T-helper 1 cell treated with Interleukin-12 subunit alpha and Interleukin-12 subunit beta and Interleukin-4 antibody, amounts not matched to agents 30 μg/mL and 1 μg/mL, for 36 hours (primary cell): Measurements from ENCODE around the gene DUOXA1.

Source experiments
- H3K27ac Mint-ChIP-seq: one replicate; pipeline ENCODE4 v1.8.0; 2021; ENCODE audit warnings: mild to moderate bottlenecking, mixed read lengths
- H3K27me3 Mint-ChIP-seq: one replicate; pipeline ENCODE4 v1.8.0; 2021; ENCODE audit warnings: low read depth, mixed read lengths
- H3K36me3 Mint-ChIP-seq: one replicate; pipeline ENCODE4 v1.8.0; 2021; ENCODE audit warnings: low read depth, mixed read lengths
- H3K4me1 Mint-ChIP-seq: one replicate; pipeline ENCODE4 v1.8.0; 2021; ENCODE audit warnings: low read depth, mixed read lengths
- H3K4me3 Mint-ChIP-seq: one replicate; pipeline ENCODE4 v1.8.0; 2021; ENCODE audit warnings: mild to moderate bottlenecking, moderate library complexity, mixed read lengths
- H3K9me3 Mint-ChIP-seq: one replicate; pipeline ENCODE4 v1.8.0; 2021; ENCODE audit warnings: mixed read lengths

Gene DUOXA1

DNA sequence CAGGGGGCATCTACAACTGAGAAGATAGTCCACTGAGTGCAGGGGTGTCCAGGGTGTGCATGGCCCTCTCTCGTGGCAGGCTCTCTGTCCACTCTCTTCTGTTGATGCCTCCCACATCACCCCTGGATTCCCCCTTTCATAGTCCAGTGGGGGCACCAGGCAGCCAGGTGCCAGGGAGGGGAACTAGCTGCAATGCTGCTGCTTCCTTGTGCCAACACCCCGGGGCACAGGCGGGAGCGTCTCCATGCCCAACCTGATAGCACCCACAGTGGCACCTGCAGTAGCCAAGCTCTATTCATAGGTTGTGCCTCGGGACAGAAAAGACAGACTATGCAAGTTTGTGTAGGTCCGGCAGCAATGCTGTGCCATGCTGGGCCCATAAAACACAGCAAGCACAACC is 27.5 kb downstream of the DUOXA1 start:
- no peaks in the 10 kb centered on the region for H3K9me3 Mint-ChIP-seq
- no peak overlapping the region for H3K27ac Mint-ChIP-seq
- peaks cover 4% of the 10 kb centered on the region for H3K27me3 Mint-ChIP-seq
- no peaks in the 10 kb centered on the region for H3K4me1 Mint-ChIP-seq
- no peak overlapping the region for H3K4me3 Mint-ChIP-seq
- no peaks in the 10 kb centered on the region for H3K36me3 Mint-ChIP-seq

DNA sequence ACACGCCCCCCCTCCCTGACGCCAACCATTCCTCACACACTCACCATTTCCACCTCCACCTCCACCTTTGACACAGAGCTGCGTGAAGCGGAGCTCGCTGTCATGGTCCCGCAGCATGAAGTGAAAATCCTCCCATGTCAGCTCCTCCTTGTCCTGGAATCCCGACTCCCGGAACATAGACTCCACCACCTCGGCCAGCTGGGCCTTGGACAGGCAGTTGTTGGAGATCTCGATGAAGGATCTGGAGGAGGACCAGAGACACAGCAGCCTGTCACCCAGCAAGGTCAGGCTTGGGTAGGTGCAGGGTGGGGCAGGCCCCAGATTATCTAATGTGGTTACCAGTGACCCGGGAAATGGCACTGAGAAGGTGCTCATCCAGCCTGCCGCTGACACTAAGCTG is 27.9 kb downstream of the DUOXA1 start:
- no peaks in the 10 kb centered on the region for H3K4me1 Mint-ChIP-seq
- no peak overlapping the region for H3K27ac Mint-ChIP-seq
- H3K4me3 Mint-ChIP-seq: no peak overlapping the region
- H3K27me3 Mint-ChIP-seq: peaks cover 4% of the 10 kb centered on the region
- no peaks in the 10 kb centered on the region for H3K36me3 Mint-ChIP-seq
- no peaks in the 10 kb centered on the region for H3K9me3 Mint-ChIP-seq

DNA sequence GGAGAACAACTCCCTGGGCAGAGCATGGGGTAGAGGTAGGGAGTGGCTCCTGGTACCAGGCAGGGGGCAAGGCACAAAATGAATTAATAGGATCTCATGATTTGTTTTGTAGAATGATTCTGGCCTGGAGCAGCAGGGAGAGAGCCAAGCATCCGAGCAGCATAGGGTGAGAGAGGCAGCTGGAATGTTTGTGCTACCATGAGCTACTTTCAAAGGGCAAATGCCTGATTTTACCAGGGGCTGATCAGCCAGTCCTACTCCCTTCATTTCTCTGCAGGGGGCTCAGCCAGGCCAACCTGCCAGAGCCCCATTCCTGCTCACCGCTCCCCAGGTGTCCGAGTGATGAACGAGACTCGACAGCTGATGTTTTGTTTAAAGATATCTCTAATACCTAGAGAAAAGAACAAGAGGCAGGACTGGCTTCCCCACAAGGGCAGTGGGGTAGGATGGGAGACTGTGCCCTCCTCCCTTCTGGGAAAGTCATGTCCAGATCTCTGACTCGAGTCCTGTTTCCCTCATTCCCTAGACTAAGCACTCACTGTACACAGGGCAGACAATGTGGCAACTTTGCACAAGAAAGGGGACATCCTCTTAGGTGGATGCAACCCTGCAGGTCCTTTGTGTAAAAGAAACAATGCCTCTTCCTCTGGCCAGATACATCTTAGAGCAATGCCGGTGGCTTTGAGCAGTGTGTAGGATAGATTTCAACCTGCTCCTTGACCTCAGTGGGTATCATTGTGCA is 28.6 kb downstream of the DUOXA1 start:
- Mint-ChIP-seq H3K9me3 (no peaks in the 10 kb centered on the region), H3K4me3 (no peak overlapping the region)

DNA sequence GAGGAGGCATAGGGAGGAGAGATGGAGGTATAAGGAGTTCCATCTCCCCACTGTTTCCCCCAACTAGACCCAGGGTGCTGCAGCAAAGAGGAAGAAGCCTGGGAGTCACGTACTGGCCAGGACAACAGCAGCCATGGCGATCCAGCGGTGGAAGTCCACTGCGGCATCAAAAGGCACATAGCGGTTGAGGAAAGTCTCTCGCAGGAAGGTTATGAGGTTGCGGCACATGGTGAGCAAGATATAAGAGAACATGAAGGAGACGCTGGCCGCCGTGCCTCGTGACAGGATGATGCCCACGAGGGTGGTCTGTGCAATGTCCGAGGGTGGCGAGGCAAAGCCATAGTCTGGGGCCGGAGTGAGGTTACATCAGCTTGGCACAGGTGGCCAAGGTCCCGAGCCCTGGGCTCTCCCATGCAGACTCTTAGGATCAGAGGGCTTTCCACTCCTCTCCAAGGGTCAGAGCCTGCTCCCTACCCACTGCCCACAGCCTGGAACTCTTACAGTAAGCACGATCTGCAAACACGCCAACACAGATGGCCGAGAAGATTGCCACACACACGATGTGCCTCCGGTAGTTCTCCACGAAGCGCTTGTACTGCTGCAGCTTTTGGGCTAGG is 30.0 kb downstream of the DUOXA1 start:
- Mint-ChIP-seq H3K9me3 (no peaks in the 10 kb centered on the region), H3K4me1 (no peaks in the 10 kb centered on the region), H3K27ac (no peak overlapping the region), H3K27me3 (peaks cover 4% of the 10 kb centered on the region), H3K4me3 (no peak overlapping the region), H3K36me3 (no peaks in the 10 kb centered on the region)

More for the DNA sequence above, 28.6 kb downstream of the DUOXA1 start:
- Mint-ChIP-seq H3K4me1 (no peaks in the 10 kb centered on the region), H3K27me3 (peaks cover 4% of the 10 kb centered on the region), H3K36me3 (no peaks in the 10 kb centered on the region), H3K27ac (no peak overlapping the region)

DNA sequence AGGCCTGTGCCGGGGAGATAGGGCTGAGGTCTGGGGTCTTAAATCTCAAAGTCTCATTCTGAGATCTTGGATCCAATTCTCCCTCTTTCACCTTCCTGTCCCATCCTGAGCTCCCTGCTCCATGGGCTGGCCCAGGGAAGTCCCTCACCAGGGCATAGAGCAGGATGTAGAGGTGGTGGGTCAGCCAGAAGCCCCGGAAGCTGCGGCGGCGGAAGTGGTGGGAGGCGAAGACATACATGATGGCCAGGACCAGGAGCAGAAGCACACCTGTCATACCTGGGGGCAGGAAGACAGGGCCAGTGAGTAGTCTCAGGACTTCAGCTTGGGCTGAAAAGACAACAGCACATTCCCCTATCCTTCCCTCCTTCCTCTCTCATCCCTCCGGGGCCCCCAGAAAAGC is 32.2 kb downstream of the DUOXA1 start:
- no peaks in the 10 kb centered on the region for H3K9me3 Mint-ChIP-seq
- no peak overlapping the region for H3K27ac Mint-ChIP-seq
- H3K27me3 Mint-ChIP-seq: peaks cover 6% of the 10 kb centered on the region
- no peaks in the 10 kb centered on the region for H3K4me1 Mint-ChIP-seq
- no peaks in the 10 kb centered on the region for H3K36me3 Mint-ChIP-seq
- no peak overlapping the region for H3K4me3 Mint-ChIP-seq

GRCh38 chr15:45095661-45096060 is 34.0 kb downstream of the DUOXA1 start:
- no peaks in the 10 kb centered on the region for H3K36me3 Mint-ChIP-seq
- no peak overlapping the region for H3K27ac Mint-ChIP-seq
- H3K4me1 Mint-ChIP-seq: no peaks in the 10 kb centered on the region
- peaks cover 17% of the 10 kb centered on the region for H3K27me3 Mint-ChIP-seq
- H3K4me3 Mint-ChIP-seq: no peak overlapping the region
- no peaks in the 10 kb centered on the region for H3K9me3 Mint-ChIP-seq

- H3K4me3 Mint-ChIP-seq: no peak overlapping the region
- no peak overlapping the region for H3K27ac Mint-ChIP-seq
- no peaks in the 10 kb centered on the region for H3K36me3 Mint-ChIP-seq
- no peaks in the 10 kb centered on the region for H3K9me3 Mint-ChIP-seq
- peaks cover 24% of the 10 kb centered on the region for H3K27me3 Mint-ChIP-seq
- no peaks in the 10 kb centered on the region for H3K4me1 Mint-ChIP-seq
Measured at GRCh38 chr15:45094358-45094730, 35.3 kb downstream of the DUOXA1 start.

DNA sequence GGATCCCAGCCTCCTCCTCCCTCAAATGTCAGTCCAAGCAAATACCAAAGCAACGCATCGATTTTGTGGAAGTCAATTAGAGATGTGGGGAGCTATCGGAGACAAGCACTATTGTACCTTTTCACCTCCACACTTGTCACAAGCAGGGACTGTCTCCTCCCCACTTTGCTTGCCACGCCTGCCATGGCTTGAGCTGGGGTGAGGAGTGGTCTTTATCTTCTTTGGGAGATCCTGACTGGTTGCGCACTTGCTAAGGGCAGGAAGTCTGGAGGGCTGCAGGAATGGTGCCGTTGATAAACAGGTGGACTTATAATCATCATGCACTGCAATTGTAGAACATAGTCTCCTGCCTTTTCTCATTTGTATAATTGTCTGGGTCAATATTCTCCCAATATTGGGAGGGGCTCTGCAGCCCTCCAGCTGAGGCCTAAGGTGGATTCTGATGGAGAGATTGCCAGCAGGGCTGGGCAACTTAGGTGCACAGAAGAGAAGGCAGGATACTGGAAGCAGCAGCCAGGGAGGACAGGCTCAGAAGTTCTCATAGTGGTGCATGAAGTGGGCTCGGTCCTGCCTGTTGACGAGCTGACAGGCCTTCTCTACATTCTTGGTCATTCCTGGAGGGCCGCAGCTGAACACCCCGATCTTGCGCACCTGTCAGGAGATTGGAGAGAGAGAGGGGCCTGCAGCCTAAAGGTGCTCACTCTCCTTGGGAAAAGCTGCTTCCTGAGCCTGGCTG is 35.9 kb downstream of the DUOXA1 start:
- Mint-ChIP-seq H3K27ac (no peak overlapping the region), H3K27me3 (peaks cover 24% of the 10 kb centered on the region), H3K4me3 (no peak overlapping the region), H3K4me1 (no peaks in the 10 kb centered on the region), H3K9me3 (no peaks in the 10 kb centered on the region), H3K36me3 (no peaks in the 10 kb centered on the region)

GRCh38 chr15:45093013-45093412 is 36.7 kb downstream of the DUOXA1 start:
- Mint-ChIP-seq H3K27ac (no peak overlapping the region), H3K36me3 (no peaks in the 10 kb centered on the region), H3K4me1 (no peaks in the 10 kb centered on the region), H3K9me3 (no peaks in the 10 kb centered on the region), H3K27me3 (peaks cover 24% of the 10 kb centered on the region), H3K4me3 (no peak overlapping the region)

DNA sequence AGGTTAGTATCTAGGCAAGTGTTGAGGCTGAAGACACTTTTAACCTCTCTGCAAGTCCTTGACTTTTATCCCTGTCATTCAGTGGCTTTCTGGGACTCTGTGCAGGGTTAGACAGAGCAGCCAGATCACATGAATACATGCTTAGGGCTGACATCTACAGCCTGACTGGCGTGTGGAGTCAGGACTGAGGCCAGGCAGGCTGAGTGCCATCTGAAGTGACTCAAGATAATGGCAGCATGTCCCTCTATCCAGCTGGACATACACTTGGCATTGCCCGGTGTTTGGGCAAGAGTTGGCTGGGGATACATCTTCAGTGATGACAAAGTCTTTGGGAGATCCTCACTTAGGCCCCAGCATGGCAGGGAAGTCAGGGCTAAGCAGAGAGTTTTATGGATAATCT is 38.1 kb downstream of the DUOXA1 start:
- H3K27ac Mint-ChIP-seq: no peak overlapping the region
- no peaks in the 10 kb centered on the region for H3K36me3 Mint-ChIP-seq
- H3K4me3 Mint-ChIP-seq: no peak overlapping the region
- H3K27me3 Mint-ChIP-seq: peaks cover 31% of the 10 kb centered on the region
- no peaks in the 10 kb centered on the region for H3K4me1 Mint-ChIP-seq
- no peaks in the 10 kb centered on the region for H3K9me3 Mint-ChIP-seq

DNA sequence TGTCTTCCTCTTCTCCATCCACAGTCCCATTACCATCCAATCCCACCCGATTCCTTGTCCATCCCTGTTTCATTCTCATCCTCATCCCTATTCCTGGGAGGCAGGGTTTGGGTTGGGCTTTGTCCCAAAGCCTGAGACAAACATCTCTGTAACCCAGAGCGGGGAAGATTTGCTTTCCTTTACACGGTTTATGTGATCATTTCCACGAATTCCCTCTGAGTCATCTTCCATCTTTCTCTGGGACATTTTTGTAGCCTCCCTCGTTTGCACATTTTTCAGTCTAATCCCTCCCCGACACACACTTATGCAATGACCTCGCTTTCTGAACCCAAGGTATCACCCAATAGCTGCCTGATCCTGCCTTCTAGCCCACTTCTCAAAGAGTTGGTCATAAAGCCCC is 38.5 kb downstream of the DUOXA1 start:
- H3K4me3 Mint-ChIP-seq: no peak overlapping the region
- H3K27ac Mint-ChIP-seq: no peak overlapping the region
- H3K27me3 Mint-ChIP-seq: peaks cover 31% of the 10 kb centered on the region
- H3K36me3 Mint-ChIP-seq: no peaks in the 10 kb centered on the region
- no peaks in the 10 kb centered on the region for H3K4me1 Mint-ChIP-seq
- no peaks in the 10 kb centered on the region for H3K9me3 Mint-ChIP-seq

DNA sequence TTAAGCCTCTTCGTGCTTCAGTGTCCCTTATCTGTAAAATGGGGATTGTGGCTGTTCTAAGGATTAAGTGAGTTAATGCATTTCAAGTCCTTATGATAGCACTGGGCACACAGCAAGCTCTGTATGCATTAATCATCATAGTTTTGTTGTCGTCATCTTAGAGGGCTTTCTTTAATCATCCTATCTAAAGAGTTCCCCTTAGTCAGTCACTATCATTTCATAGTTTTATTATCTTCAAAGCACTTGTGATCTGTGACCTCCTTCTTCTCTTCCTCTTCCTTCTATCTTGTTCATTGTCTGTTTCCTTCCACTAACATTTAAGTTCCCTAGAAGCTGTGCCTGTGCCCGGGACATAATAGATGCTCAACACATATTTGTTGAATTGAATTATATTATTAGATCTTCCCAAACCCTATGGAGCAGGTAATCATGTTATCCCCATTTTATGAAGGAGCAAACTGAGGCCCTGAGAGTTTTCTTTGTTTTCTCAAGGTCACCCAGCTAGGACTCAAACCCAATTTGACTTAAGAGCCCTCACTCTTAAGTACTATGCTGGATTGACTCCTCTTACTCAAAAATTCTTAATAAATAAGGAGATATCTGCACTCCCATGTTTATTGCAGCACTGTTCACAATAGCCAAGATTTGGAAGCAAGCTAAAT is 39.8 kb downstream of the DUOXA1 start:
- no peaks in the 10 kb centered on the region for H3K36me3 Mint-ChIP-seq
- no peak overlapping the region for H3K27ac Mint-ChIP-seq
- peaks cover 37% of the 10 kb centered on the region for H3K27me3 Mint-ChIP-seq
- H3K4me3 Mint-ChIP-seq: no peak overlapping the region
- H3K9me3 Mint-ChIP-seq: no peaks in the 10 kb centered on the region
- no peaks in the 10 kb centered on the region for H3K4me1 Mint-ChIP-seq

DNA sequence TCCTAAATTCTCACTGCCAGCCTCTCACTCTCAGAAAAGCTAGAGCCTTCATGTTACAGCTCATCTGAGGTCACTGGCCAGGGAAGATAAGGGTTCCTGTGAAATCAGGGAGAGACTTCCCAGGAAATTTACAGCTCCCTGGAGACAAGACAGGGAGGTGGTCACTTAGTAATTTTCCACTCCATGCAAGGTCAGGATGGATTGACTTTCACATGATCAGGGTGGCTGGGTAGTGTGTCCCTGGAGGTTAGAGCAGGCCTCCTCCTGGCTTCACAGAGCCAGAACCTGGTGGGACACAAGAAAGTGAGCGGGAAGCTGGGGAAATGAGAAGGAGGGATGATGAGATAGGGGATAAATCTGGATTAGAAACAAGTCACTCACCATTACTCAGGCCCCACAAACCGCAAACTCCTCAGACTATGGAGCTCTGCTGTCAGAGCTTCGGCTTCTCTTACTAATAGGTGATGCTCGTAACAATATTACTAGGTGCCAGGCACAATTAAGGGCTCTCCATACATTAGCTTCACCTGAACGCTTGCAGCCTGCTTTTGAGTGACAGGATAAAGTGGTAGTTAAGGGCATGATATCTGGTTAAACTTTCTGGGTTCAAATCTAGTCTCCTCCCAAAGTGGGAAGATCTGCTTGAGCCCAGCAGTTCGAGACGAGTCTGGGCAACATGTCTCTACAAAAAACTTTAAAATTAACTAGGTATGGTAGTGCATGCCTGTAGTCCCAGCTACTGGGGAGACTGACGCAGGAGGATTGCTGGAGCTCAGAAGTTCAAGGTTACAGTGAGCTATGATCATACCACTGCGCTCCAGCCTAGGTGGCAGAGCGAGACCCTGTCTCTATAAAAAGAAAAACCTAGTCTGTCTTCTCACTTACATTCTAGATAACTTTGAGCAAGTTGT is 40.6 kb downstream of the DUOXA1 start:
- Mint-ChIP-seq H3K36me3 (no peaks in the 10 kb centered on the region), H3K27me3 (peaks cover 41% of the 10 kb centered on the region), H3K9me3 (no peaks in the 10 kb centered on the region), H3K4me1 (no peaks in the 10 kb centered on the region), H3K4me3 (no peak overlapping the region), H3K27ac (no peak overlapping the region)

- no peak overlapping the region for H3K4me3 Mint-ChIP-seq
- H3K9me3 Mint-ChIP-seq: no peaks in the 10 kb centered on the region
- peaks cover 40% of the 10 kb centered on the region for H3K27me3 Mint-ChIP-seq
- H3K4me1 Mint-ChIP-seq: no peaks in the 10 kb centered on the region
- H3K36me3 Mint-ChIP-seq: no peaks in the 10 kb centered on the region
- no peak overlapping the region for H3K27ac Mint-ChIP-seq
Measured at GRCh38 chr15:45087513-45087912, 42.2 kb downstream of the DUOXA1 start.
